Stimulated activated CD8-positive, alpha-beta memory T cell treated with anti-CD3 and anti-CD28 coated beads, Interleukin-15, amount 100 ng/mL, for 1 hour (primary cell): ENCODE data around the gene LRRC32.
"Not testable (repeated sequence)": the region's sequence is repeated elsewhere in the genome, so short reads cannot be mapped to it uniquely, and the experiment has no call there.

Experiments used
- DNase-seq: peaks from one replicate; pipeline ENCODE4 v3.0.0-alpha.2; 2020; ENCODE audit warnings: low read depth

LRRC32 gene

DNA sequence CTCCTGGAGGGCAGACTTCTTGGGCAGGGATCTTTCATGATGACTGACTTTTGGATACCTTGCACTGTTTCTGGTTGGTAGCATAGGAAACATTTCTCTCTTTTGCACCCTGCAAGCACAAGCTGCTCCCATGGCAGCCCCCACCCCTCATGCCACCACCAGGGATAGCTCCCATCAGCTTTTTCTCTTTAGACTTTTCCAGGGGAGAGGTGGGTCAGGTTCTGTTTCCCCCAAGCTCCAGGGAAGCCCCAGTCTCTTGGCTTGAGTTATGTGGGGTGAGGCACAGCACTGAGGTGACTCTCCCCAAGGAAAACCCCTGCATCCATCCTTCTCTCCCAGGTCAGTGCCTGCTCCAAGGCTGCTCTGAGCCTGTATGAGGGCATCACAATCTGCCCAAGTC is 22.5 kb downstream of the LRRC32 start:
- DNase-seq: no peak

DNA sequence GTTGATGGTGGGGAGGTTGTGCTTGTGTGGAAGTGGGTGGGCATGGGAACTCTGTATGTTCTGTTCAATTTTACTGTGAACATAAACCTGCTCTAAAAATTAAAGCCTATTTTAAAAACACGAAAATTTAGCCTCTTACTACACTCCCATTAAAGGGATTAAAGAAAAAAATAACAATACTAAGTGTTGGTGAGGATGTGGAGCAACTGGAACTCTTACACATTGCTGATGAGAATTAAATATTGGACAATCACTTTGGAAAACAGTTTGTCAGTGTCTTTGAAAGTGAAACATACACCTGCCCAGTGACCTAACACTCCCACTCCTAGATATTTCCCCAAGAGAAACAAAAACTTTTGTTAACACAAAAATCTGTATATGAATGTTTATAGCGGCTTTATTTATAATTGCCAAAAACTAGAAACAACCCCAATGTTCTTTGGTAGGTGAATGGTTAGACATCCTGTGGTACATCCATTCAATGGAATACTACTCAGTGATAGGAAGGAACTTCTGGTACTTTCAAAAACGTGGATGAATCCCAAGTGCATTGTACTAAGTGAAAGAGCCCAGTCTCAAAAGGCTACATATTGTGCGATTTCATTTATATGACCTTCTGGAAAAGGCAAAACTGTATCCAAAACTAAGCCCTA is 23.5 kb downstream of the LRRC32 start:
- no peak for DNase-seq

DNA sequence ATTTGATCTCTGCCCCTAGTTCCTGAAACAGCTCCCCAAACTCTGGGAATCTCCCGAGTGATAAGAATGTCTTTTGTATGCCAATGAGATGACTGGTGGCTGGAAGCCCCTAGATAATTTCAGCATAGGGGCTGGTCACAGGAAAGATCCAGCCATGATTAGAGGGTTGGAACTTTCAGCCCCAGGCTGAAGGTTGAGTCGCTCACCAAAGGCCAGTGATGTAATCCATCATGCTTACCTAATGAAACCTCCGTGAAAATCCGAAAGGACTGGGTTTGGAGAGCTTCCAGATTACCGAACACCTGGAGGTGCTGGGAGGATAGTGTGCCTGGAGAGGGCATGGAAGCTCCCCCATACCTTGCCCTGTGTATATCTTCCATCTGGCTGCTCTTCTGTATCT is 26.0 kb downstream of the LRRC32 start:
- DNase-seq: no peak

DNA sequence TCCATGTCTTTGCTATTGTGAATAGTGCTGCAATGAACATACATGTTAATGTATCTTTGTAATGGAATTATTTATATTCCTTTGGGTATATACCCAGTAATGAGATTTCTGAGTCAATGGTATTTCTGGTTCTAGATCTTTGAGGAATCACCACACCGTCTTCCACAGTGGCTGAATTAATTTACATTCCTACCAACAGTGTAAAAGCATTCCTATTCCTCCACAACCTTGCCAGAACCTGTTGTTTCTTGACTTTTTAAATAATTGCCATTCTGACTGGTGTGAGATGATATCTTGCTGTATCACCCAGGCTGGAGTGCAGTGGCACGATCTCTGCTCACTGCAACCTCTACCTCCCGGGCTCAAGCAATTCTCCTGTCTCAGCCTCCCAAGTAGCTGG is 26.8 kb downstream of the LRRC32 start:
- DNase-seq: not testable (repeated sequence)

DNA sequence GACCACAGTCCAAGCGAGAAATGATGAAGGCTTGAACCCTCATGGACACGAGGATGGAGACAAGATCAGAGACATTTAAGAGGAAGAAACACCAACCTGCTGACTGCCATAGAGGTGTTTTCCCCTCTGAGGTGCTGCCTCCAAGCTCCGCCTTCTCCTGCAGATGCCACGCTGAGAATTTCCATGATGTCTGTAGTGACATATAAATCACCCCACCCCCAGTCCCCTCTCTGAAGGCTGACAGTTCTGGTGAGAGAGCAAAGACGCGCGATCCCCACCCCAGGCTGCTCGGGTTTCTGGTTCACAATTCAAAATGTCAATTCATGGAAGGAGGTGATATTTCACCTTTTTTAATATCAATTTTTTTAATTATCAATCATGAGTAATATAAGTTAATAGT is 28.2 kb downstream of the LRRC32 start:
- DNase-seq: no peak

DNA sequence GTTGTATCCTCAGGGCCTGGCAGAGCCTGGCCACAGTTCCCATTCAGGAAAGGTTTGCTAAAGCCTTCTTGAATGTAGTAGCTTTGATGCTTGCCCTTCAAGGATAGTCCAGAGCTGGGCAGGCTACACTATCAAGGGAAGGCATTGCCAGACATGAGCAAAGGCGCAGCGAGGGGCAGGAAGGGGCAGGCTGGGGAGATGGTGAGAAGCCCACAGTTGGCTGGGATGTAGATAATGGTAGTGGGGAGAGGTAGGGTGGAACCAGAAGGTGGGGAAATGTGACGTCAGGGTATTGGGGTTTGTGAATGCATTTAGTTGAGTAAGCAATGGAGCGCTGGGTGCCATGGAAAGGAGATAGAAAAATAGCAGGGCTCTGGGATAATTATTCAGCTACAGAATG is 28.6 kb downstream of the LRRC32 start:
- DNase-seq: no peak

DNA sequence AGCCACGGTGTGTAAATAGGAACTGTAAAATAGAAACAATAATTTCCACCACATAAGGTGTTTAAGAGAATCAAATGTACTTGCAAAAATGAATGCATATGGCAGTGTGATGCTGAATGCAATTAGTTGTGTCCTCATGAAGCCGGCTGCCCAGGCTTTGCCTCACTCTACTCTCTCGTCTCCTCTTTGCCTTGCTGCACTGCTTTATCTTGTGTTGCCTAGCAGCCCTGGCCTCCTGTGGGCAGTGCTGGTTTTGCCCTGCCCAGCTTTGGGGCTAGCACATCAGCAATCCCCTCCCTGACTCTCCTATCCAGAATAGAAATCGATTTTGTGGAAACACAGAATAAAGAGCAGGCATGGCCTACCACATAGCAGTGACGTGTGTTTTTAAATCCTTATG is 30.0 kb downstream of the LRRC32 start:
- no peak for DNase-seq

DNA sequence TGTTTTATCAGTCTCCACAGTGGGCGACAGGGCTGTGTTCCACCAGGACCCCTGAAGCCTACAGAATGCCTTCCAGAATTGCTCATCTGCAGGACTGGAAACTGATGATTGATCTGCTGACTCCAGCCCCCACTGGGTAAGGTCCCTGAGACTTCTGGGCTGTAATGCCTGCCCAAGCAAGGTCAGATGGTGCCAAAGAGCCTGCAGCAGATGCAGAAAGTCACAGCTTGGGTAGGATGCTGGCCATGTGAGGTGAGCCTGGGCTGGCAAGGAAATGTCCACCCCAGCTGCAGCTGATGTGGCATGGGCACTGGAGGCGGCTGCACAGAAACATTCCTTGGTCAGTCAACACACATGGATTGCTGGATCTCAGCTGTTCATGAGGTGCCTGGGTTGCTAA is 30.9 kb downstream of the LRRC32 start:
- no peak for DNase-seq

DNA sequence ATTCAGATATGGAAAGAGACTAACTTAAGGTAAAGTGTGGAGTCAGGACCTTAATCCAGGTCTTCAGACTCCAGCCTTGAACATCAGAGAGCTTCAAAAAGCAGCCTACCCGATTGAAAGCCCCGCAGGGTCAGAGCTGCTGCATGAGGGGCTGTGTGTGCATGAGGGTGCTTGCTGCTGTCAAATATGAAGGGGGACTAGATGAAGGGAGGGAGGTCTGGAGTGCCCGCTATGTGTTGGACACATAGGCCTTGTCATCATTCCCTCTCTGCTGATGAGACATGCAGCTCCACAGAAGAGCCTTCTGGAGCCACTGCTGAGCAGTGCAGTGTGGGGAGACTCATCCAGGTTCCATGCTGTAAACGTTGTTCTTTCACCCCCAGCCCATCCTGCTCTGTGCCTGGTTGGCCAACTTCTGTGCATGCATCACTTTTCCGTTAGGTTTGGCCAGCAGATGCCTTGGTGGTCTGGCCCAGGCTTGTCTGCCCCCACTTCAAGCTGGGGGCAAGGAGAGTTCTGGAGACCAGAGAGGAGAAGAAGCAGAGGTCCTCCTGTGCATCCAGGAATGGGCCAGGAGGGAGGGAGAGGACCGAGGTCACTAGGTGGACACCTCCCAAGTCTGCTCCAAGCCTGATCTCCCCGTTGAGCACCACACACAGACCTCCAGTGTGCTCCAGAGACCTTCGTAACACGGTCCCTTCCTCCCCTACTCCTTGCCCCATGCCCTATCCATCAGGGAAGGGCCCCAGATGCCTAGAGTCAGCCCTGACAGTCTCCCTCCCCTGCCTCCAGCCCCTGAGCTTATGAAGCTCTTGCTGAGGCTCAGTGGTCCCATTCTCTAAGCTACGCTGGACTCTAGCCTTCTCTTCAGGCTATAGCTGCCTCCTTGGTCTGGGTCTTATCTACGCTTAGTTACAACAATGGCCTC is 32.0 kb downstream of the LRRC32 start:
- no peak for DNase-seq

DNA sequence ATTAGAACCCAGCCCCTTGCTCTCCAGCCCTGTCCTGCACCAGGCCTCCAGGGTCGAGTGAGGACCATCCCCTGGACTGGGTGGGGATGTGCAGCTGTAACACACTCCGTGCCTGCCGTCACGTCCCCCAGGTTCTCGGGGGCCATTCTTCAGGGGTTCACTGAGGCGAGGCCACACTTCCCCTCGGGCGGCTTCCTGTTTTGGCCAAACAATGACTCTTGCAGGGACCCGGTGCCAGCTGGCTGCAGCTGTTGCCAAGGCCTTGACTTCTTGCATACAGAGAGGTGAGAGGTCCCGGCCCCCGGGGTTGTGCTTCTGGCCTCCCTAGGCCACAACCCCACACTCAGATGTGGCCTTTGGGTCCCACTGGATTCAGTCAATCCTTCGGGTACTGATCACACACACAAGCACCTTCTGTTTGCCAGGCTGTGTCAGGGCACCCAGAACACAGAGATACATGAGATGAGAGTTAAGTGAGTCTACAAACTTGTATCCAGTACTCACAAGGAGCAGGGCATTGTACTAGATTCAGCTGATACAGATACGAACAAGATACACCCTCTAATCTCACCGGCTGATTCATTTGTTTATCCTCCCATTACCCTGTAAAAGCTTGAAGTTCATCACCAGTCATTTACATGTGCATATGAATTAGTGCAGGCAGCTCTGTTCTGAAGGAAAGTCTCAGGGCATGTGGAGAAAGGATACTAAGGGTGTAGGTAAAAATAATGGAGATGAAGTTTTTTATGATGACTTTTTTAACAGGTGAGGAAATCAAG is 32.9 kb downstream of the LRRC32 start:
- DNase-seq: no peak

DNA sequence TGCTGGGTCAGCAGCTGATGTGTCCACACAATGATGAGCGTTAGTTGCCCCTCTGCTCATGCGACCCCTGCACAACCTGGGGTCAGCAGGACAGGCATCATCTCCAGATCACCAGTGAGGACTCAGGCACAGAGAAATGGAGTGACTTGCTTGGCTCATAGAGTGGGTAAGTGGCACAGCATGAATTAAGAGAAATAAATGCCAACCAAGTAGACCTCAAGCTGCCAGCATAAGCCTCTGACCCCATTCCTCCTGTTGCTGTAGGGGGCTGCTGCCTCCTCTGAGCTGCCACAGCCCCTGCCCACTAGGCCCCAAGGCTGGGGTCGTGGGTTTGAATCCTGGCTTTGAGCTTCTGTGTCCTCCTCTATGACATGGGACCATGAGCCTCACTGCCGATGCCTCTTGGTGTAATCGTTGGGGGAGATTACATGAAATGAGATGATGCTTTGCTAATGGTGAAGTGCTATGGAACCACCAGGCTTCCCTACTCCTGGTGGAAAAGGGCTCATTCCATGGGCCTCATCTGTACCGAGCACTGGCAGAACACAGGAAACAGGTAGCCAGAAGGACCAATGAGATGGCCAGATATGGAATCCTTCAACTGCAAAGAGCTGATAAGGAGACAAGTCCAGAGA is 33.6 kb downstream of the LRRC32 start:
- no peak for DNase-seq

DNA sequence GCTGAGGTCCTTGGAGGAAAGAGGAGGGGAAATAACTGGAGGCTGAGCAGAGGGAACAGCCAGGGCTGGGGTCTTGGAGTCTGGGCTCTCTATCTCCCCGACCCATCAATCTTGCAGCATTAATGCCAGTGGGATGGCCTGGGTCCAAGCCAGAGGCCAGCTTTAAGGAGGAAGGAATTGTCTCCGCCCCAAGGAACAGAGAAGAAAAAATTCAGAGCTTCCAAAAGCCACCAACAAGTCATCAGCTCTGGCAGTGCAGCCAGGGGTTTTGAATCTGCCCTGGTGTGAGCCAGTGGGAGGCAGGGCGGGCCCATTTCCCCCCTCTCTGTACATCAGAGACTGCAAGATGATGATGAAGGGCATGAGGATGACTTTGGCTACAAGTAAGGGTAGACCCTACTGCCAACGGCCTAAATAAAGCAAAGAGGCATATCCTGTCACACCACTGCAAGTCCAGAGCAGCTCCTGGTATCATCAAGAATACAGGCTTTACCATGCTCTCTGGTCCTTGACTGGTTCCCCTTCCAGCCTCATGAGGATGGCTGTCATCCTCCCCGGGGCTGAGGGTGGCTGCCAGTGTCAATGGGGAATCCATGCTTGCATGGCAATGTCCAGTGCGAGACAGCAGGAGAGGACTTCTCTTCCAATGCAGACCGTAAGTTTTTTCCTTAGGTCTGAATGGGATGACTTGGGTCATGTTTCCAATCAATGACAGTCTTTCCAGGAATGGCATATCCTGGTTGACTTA is 34.4 kb downstream of the LRRC32 start:
- no peak for DNase-seq

DNA sequence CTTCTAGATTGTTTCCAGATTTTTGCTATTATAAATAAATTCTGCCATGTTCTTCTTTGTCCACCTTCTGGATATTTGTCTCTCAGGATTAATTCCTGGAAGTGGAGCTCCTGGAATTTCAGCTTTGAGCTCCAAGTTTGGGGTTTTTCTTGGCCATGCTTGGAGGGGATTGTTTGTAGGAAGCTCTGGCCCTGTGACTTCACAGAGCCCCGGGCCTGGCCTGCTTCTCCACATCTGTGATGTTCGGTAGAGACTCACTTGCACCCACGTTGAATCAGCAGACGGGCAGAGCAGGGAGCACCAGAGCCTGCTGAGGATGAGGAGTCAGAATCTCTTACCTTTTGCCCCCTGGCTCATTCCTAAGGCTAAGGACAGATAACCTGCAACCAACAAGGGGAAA is 35.7 kb downstream of the LRRC32 start:
- DNase-seq: no peak

DNA sequence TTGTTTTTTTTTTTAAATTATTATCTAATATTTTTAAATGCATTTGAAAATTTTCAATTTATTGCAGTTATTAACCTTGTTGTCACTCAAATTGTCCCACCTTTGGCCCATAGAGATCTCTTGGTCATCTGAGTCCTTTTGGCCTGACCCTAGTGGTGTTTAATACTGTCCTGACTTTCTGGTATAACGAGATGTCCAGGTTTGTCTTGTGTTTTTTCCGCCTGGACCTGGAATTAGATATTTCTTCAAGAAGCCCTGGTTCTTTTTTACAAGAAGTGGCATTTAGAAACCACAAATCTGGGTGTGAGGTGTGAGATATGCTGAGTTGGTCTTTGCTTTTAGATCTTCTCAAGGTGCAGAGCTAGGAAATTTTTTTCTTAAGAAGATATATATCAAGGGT is 38.1 kb downstream of the LRRC32 start:
- DNase-seq: no peak

DNA sequence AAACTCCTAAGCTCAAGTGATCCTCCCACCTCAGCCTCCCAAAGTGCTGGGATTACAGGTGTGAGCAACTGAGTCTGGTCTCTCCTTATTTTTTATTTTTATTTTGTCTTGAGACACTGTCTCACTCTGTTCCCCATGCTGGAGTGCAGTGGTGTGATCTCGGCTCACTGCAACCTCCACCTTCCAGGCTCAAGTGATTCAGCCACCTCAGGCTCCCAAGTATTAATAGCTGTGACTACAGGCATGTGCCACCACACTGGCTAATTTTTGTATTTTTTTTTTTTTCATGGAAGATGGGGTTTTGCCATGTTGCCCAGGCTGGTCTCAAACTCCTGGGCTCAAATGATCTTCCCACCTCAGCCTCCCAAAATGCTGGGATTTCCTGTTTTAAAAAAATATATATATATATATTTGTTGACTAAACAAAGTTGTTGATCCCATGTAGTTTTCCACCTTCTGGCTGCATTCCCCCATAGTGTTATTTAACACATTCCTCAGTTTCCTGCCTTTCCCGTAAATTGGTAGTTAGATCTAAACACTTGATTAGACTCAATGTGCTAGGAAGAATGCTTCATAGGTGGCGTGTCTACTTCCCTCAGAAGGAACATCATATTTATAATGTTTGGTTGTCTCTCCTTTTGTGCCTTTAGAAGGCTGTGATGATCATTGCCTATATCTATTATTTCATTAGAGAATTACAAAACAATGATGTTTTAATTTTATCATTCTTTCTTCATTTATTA is 38.8 kb downstream of the LRRC32 start:
- DNase-seq: no peak

DNA sequence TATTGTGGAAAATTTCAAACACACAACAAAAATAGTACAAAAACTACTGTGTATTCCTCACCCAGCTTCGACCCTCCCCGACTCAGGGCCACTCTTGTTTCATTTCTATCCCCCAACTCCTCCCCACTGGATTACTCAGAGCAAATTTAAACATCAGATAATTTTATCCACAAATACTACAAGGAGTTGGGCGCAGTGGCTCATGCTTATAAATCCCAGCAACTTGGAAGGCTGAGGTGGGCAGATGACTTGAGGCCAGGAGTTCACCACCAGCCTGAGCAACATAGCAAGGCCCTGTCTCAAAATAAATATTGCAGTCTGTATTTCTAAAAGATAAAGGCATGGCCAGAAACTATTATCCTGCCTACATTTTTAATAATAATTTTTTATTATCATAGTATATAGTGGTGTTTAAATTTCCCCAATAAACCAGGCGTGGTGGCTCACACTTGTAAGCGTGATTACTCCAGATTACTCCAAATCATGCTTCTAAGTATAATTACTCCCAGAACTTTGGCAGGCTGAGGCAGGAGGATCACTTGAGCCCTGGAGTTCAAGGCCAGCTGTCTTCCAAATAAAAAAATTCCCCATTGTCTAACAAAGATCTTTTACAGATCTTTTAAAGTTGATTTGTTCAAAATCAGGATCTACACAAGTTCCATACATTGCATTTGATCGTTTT is 39.8 kb downstream of the LRRC32 start:
- no peak for DNase-seq

DNA sequence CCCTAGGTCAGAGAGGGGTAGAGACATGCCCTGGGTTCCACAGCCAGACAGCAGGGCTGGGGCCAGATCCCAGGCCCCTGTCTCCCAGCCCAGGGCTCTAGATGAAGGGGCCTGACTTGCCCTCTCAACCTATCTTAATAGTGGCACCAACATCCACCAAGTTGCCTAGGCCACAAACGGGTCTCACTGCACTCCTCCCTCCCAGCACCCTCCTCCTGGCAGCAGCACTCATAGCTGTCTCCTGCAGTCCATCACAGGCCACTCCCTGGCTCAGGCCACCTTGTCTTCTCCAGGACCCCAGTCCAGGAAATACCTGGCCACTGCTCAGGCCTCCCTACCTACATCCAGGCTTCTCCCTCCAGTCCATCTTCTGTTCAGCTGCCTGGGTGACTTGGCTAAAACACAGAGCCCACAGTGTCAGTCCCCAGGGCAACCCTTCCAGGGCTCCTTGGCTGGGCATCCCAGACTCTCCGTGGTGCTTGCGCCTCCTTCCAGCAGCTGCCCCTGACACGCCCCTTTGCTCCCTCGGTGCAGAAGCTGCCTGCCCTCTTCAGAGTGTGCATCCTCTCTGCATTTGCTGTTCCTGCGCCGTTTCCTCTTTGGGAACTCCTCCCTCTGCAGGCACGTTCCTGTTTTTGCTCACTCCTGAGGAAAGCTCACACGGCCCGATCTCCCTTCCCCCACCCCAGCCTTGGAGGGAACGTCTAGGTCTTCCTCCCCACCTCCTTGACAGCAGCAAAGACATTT is 40.5 kb downstream of the LRRC32 start:
- no peak for DNase-seq

DNA sequence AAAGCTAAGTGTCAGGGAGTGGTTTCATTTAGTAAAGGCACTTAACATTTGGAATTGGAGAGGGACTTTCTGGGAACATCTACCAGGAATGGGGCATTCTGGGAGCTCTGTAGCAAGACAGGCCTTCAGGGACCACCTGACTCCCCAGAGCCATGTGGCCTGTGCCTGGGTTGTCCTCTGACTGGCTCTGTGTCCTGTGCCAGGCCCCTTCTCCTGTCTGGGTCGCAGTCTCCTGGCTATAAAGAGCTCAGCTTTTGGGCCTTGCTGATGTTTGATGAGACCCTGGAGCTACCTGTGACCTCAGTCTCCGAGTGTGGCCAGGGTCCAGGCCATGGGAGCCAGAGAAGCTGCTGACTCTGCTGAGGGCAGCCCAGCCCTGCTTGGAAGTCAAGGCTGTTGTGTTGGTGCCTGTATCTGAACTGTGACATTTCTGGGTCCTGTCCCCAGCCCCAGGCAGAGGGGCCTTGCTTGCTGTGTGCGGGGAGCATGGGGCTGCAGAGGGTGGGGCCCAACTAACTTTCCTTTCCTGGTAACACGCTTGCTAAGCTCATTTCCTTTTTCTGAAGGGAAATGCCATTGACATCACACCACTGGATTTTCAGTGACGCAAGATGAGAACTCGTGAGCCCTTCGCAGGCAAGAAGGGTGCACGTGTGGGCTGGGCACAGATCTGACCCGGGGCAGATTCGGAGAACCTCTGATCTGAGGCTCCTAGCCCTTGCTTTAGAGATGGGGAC is 41.3 kb downstream of the LRRC32 start:
- DNase-seq: no peak

DNA sequence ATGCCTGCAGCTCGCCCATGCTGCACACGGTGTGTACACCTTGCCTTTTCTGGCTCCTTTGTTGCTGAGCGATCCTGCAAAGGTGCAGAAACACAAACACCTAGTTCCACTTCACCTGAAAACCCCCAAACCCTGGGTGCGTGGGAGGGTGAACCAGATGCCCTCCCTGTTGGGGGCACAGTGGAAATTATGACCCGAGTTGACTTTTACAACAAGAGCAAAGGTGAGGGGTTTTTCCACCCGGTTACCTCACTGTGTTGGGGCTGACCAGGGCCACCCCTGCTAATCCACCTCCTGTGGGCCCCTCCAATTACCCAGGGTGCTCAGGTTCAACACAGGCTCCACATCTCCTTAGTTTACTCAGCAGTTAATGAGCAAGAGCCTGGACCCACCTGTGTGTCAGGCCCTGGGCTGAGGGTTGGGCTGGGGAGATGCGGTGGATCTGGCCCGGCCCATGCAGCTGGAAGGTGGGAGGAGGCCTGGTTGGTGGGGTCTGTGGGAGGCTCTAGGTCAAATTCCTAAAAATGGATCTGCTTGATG is 42.1 kb downstream of the LRRC32 start:
- no peak for DNase-seq
